GM21390 (cell line): ENCODE data around the gene CASZ1.

Experiments used
- ATAC-seq: cut with Tn5 transposase; IDR thresholded peaks from one replicate; pipeline ENCODE4 v1.9.1; 2021; ENCODE audit not compliant: unreplicated experiment

The CASZ1 gene

GRCh38 chr1:10662090-10662688, 134.3 kb downstream of the CASZ1 start:
- no peak for ATAC-seq

- ATAC-seq, result no peak
Observed at GRCh38 chr1:10661453-10661852, 135.0 kb downstream of the CASZ1 start.

GRCh38 chr1:10659646-10660540, 136.6 kb downstream of the CASZ1 start:
- ATAC-seq, result no peak

GRCh38 chr1:10659218-10659617, 137.2 kb downstream of the CASZ1 start:
- no peak for ATAC-seq

GRCh38 chr1:10658396-10659066, 137.9 kb downstream of the CASZ1 start:
- no peak for ATAC-seq

- no peak for ATAC-seq
Observed at GRCh38 chr1:10657088-10657847, 139.2 kb downstream of the CASZ1 start.

- no peak for ATAC-seq
Observed at GRCh38 chr1:10656431-10656830, 140.0 kb downstream of the CASZ1 start.

- ATAC-seq, result no peak
Observed at GRCh38 chr1:10655002-10655401, 141.4 kb downstream of the CASZ1 start.

GRCh38 chr1:10653370-10654125, 142.9 kb downstream of the CASZ1 start:
- no peak for ATAC-seq

- ATAC-seq, result no peak
Observed at GRCh38 chr1:10652626-10653025, 143.8 kb downstream of the CASZ1 start.

- ATAC-seq, result no peak
Observed at GRCh38 chr1:10651793-10652192, 144.7 kb downstream of the CASZ1 start.

GRCh38 chr1:10651389-10651766, 145.1 kb downstream of the CASZ1 start:
- no peak for ATAC-seq

GRCh38 chr1:10650556-10651388, 145.7 kb downstream of the CASZ1 start:
- ATAC-seq, result no peak

- ATAC-seq, result no peak
Observed at GRCh38 chr1:10649517-10650201, 146.8 kb downstream of the CASZ1 start.

GRCh38 chr1:10648689-10649516, 147.5 kb downstream of the CASZ1 start:
- no peak for ATAC-seq

- ATAC-seq, result no peak
Observed at GRCh38 chr1:10647414-10648170, 148.9 kb downstream of the CASZ1 start.

GRCh38 chr1:10646347-10646861, 150.0 kb downstream of the CASZ1 start:
- no peak for ATAC-seq
